ENCODE data around the gene RHBDL1.

- TF ChIP-seq CTCF (IDR thresholded peaks at IDR 0.05 in 2 of 3, conservative IDR thresholded peaks at IDR 0.05 in 1 of 3; ENCODE audit: control insufficient read depth in 2 of 3, extremely low read depth in 1 of 3, insufficient read depth in 1 of 3, low read depth in 3 of 3, low read length in 3 of 3) (no peak), RFX5 (IDR thresholded peaks at IDR 0.05; ENCODE audit: low read depth, low read length) (no peak), POLR2A (IDR thresholded peaks at IDR 0.05; ENCODE audit: low read depth, low read length) (no peak), USF2 (IDR thresholded peaks at IDR 0.05; ENCODE audit: borderline replicate concordance, low read depth, low read length) (no peak), POLR2AphosphoS5 (IDR thresholded peaks at IDR 0.05; ENCODE audit: low read length) (no peak), PBX3 (IDR thresholded peaks at IDR 0.05; ENCODE audit: insufficient replicate concordance, low read depth, low read length) (no peak), EP300 (IDR thresholded peaks at IDR 0.05; ENCODE audit: borderline replicate concordance in 1 of 2, control insufficient read depth in 1 of 2, low read depth in 2 of 2, low read length in 2 of 2) (no peak), MYC (IDR thresholded peaks at IDR 0.05; ENCODE audit: insufficient read depth, insufficient read length, insufficient replicate concordance, low read length, severe bottlenecking) (no peak)
Observed at GRCh38 chr16:625977-626765, 49.3 kb upstream of the RHBDL1 start.
